Measurements from ENCODE around the gene CSNK2A1. TPM values are rescaled to one million over a fixed set of nuclear protein-coding genes. Genes with fewer than 3 reads are reported as not detected.
A peak's percentile ranks its signal among the peaks of the same experiment; 100 is the strongest.
"Not testable (repeated sequence)": the region's sequence is repeated elsewhere in the genome, so short reads cannot be mapped to it uniquely, and the experiment has no call there.

Gene CSNK2A1
- total RNA-seq, 3 donors from 2014 or later, result 104 to 127 (median 117) TPM

GRCh38 chr20:480044-480443, 63.5 kb downstream of the CSNK2A1 start:
- no peak overlapping the region for H3K4me3 ChIP-seq
- peaks cover 7% of the 10 kb centered on the region for H3K4me1 ChIP-seq (ENCODE audit: low read depth)
- TF ChIP-seq CTCF (IDR thresholded peaks at IDR 0.05), result no peak
- ATAC-seq, result no peak
- DNase-seq, result no peak
- H3K9me3 ChIP-seq, result no peaks in the 10 kb centered on the region
- peaks cover 11% of the 10 kb centered on the region for H3K36me3 ChIP-seq (ENCODE audit: low read depth)
- intact Hi-C loops (cut with DNase I, micrococcal nuclease), result loop anchor here in 1 of 2 donors (5.0 kb wide), 1 partner anchor 128 kb away; no protein-coding TSS in a partner anchor

- Histone ChIP-seq H3K4me1 (ENCODE audit: low read depth) (peaks cover 10% of the 10 kb centered on the region), H3K9me3 (no peaks in the 10 kb centered on the region), H3K36me3 (ENCODE audit: low read depth) (peaks cover 11% of the 10 kb centered on the region), H3K4me3 (no peak overlapping the region)
- ATAC-seq, result no peak
- no peak for DNase-seq
- intact Hi-C loops (cut with DNase I, micrococcal nuclease), result loop anchor here in 1 of 2 donors (5.0 kb wide), 1 partner anchor 127 kb away; no protein-coding TSS in a partner anchor
- TF ChIP-seq CTCF (IDR thresholded peaks at IDR 0.05), result no peak
Observed at GRCh38 chr20:479487-479886, 64.1 kb downstream of the CSNK2A1 start.

- TF ChIP-seq CTCF (IDR thresholded peaks at IDR 0.05), result no peak
- Histone ChIP-seq H3K4me3 (no peak overlapping the region), H3K9me3 (no peaks in the 10 kb centered on the region), H3K36me3 (ENCODE audit: low read depth) (peaks cover 10% of the 10 kb centered on the region), H3K4me1 (ENCODE audit: low read depth) (peaks cover 10% of the 10 kb centered on the region)
- DNase-seq (peak in 1 of 3 donors; percentile 77), ATAC-seq (peak; percentile 61)
- intact Hi-C loops (cut with DNase I, micrococcal nuclease), result loop anchor here in 1 of 2 donors (5.0 kb wide), 1 partner anchor 127 kb away; no protein-coding TSS in a partner anchor
Observed at GRCh38 chr20:478949-479429, 64.6 kb downstream of the CSNK2A1 start.

GRCh38 chr20:478010-478948, 65.3 kb downstream of the CSNK2A1 start:
- no peak overlapping the region for H3K4me3 ChIP-seq
- intact Hi-C loops (cut with DNase I, micrococcal nuclease), result loop anchor here in 1 of 2 donors (5.0 kb wide), 1 partner anchor 126 kb away; no protein-coding TSS in a partner anchor
- DNase-seq (no peak), ATAC-seq (no peak)
- peaks cover 10% of the 10 kb centered on the region for H3K4me1 ChIP-seq (ENCODE audit: low read depth)
- no peaks in the 10 kb centered on the region for H3K9me3 ChIP-seq
- peaks cover 4% of the 10 kb centered on the region for H3K36me3 ChIP-seq (ENCODE audit: low read depth)
- no peak for TF ChIP-seq CTCF (IDR thresholded peaks at IDR 0.05)

- ATAC-seq; DNase-seq; H3K4me3 ChIP-seq; H3K36me3 ChIP-seq (ENCODE audit: low read depth): not testable (repeated sequence)
- intact Hi-C loops (cut with DNase I, micrococcal nuclease), result loop anchor here in 1 of 2 donors (5.0 kb wide), 1 partner anchor 124 kb away; no protein-coding TSS in a partner anchor
- Histone ChIP-seq H3K9me3 (peaks cover 10% of the 10 kb centered on the region), H3K4me1 (ENCODE audit: low read depth) (peaks cover 10% of the 10 kb centered on the region)
Observed at GRCh38 chr20:476561-477249, 66.9 kb downstream of the CSNK2A1 start.
